ENCODE measurements around the gene ATOX1.

Gene ATOX1

GRCh38 chr5:151694035-151694485 lies 64.4 kb downstream of the ATOX1 start:
- no peaks in the 10 kb centered on the region for H3K9me3 ChIP-seq (ENCODE audit: insufficient read depth, low read depth, low read length)
- WGBS: 85% methylated on average over 3 of the region's 3 CpGs
- H3K4me3 ChIP-seq (ENCODE audit: low read length): no peak overlapping the region
- no peak overlapping the region for H3K27ac ChIP-seq (ENCODE audit: low read depth, low read length)
- peaks cover 24% of the 10 kb centered on the region for H3K4me1 ChIP-seq (ENCODE audit: insufficient read depth, low read length)
- H3K27me3 ChIP-seq (ENCODE audit: insufficient read depth, low read length): no peaks in the 10 kb centered on the region
- no peak overlapping the region for H3K9ac ChIP-seq (ENCODE audit: low read depth, low read length)
- no peaks in the 10 kb centered on the region for H3K36me3 ChIP-seq (ENCODE audit: insufficient read depth, low read length)
